ENCODE results near the gene ATXN2. TPM values are rescaled to one million over a fixed set of nuclear protein-coding genes. Genes with fewer than 3 reads are reported as not detected.

The ATXN2 gene
- polyA plus RNA-seq, 1 donor, result 50.2 TPM

DNA sequence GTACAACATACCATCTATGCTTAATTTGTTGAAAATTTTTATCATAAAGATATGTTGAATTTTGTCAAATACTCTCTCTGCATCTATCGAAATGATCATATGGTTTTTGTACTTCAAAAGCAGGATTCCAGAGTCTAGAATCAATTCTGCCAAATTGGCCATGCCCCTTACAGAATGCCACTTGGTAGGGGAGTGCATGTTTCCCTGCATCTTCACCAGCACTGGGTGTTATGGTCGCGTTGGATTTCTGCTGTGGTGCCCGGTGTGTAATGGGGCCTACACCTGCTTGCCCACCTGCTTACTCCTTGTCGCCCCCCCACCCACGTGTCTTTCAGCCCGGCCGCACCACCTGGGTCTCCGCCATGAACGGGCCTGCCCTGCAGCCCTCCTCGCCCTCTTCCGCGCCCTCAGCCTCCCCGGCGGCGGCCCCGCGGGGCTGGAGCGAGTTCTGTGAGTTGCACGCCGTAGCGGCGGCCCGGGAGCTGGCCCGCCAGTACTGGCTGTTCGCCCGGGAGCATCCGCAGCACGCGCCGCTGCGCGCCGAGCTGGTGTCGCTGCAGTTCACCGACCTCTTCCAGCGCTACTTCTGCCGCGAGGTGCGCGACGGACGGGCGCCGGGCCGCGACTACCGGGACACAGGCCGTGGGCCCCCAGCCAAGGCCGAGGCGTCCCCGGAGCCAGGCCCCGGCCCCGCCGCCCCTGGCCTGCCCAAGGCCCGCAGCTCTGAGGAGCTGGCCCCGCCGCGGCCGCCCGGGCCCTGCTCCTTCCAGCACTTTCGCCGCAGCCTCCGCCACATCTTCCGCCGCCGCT, 181.1 kb downstream of the ATXN2 start:
- DNase-seq (ENCODE audit: low read depth), result no peak

DNA sequence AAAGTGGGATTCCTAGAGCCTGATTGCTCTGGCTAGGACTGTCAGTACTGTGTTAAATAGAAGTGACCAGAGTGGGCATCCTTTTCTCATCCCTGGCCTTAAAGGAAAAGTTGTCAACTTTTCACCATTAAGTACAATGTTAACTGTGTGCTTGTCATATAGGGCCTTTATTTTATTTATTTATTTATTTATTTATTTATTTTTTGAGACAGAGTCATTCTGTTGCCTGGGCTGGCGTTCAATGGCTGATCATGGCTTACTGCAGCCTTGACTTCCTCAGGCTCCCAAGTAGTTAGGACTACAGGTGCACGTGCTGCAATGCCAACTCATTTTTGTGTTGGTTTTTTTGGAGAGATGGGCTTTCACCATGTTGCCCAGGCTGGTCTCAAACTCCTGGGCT, 181.8 kb downstream of the ATXN2 start:
- DNase-seq (ENCODE audit: low read depth), result no peak

DNA sequence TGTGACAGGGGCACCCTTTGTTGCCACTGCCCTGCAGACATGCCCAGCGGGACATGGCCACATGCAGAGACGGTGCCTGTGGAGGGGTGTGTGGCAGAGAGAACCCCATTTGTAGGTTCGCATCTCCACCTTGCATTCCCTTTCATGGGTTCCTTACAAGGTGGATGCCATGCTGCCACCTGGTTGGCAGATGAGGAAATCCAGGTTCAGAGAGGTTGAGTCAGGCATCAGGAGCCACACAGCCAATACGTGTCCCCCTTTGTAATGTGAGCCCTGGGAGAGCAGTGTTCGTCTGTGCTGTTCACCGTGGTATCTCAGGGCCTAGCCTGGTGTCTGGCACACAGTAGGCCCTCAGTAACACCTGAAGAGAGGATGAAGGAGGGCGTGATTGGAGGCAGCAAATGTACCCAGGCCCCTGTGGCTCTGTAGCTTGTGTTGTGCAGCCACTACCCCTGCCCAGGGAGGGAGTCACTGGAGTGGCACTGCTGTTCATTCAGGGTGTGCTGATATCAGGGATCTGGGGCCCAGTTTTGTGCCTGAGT, 184.3 kb downstream of the ATXN2 start:
- no peak for DNase-seq (ENCODE audit: low read depth)

DNA sequence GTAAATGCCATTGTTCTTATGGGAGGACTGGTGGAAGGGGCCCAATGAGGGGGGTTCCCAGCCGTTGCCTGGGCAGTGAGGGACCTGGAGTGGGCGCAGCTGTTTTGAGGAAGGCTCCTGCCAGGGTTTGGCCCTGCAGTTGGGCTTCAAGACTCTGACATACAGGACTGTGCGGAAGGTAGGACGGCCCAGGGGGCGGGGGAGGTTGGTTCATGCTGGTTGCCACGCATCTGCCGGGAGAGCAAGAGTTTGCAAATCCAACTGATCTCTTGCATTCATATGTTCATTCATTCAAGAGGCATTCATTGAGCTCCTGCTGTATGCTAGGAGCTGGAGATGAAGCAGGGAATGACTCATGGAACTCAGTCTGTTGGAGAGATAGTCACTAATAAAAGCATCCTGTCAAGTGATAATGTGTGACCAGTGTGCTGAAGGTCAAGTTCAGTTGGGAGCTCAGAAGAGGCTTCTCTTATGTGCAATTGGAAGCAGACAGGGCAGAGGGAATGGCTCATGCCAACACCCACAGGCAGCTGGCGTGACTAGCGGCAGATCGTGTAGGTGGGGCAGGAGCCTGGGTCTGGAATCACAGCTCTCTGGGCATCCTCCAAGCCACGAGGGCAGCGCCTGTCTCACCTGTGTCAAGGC, 185.6 kb downstream of the ATXN2 start:
- no peak for DNase-seq (ENCODE audit: low read depth)

DNA sequence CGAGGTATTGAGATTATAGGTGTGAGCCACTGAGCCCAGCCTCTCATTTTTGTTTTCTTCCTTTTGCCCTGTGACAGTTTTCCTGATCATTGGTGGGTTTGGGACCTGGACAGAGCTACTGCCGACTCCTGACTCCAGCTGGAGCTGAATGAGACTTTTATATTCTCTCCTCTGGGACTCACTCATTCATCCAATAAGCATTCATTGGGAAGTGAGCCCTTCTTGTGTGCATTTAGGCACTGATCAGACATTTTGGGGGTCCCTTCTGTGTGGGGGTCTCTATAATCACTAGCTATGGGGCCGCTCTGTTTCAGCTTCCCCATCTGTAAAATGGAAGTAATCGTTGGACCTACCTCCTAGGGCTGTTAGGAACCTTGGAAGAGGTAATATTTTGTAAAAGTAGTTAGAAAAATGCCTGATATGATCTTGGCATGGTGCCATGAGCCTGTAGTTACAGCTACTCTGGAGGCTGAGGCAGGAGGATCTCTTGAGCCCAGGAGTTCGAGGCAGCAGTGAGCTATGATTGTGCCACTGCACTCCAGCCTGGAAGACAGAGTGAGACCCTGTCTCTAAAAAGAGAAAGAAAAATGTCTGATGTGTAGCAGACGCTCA, 186.2 kb downstream of the ATXN2 start:
- DNase-seq (ENCODE audit: low read depth), result no peak

DNA sequence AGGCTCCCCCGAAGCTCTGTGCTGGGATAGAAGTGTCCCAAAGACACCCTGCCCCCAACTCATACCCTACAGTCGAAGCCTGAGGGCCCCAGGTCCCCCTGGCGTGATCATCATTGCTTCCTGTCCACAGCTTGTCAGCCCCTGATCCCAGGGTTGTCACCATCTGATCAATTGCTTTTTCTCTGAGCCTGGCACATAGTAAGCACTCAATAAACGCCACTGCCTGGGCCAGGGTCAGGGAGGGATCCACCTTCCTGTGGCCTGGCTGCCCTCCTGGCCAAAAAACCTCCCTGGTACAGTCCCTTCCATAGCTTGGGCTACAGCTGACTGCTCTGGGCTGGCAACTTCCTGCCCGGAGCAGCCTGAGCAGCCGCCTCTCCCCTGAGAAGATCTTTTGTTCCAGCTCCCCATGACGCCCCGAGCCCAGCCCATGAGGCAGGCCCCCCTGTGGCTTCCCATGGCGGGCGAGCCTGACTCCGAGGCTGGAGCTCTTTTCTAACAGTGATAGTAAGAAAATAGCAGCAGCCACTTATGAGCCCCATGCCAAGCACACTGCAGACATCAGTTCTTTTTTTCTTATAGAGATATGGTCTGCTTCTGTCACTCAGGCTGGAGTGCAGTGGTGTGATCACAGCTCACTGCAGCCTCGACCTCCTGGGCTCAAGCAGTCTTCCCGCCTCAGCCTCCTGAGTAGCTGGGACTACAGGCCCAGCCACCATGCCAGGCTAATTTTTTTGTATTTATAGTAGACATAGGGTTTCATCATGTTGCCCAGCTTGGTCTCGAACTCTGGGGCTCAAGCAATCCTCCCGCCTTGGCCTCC, 186.9 kb downstream of the ATXN2 start:
- DNase-seq (ENCODE audit: low read depth), result no peak

DNA sequence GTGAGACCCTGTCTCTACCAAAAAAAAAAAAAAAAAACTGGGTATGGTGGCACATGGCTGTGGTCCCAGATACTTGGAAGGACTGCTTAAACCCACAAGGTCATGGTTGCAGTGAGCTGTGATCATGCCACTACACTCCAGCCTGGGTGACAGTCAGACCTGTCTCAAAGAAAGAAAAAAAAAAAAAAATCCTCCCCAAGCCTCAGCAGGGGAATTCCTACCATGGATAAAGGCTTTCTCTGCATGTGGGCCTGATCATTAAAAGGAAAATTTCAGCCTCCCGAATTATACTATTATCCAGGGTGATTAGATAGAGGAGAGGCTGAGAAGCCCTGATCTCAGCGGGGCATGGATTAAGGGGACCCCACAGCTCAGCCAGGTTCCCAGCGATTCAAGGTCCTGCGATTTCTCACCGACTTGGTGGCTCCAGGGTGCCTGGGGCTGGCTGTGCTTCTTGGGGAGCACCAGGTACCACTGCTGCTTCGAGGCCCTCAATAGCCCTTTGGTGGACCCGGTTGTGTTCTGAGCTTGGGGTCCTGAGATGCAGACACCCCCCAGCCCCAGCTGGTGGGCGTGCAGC, 187.8 kb downstream of the ATXN2 start:
- DNase-seq (ENCODE audit: low read depth), result no peak

DNA sequence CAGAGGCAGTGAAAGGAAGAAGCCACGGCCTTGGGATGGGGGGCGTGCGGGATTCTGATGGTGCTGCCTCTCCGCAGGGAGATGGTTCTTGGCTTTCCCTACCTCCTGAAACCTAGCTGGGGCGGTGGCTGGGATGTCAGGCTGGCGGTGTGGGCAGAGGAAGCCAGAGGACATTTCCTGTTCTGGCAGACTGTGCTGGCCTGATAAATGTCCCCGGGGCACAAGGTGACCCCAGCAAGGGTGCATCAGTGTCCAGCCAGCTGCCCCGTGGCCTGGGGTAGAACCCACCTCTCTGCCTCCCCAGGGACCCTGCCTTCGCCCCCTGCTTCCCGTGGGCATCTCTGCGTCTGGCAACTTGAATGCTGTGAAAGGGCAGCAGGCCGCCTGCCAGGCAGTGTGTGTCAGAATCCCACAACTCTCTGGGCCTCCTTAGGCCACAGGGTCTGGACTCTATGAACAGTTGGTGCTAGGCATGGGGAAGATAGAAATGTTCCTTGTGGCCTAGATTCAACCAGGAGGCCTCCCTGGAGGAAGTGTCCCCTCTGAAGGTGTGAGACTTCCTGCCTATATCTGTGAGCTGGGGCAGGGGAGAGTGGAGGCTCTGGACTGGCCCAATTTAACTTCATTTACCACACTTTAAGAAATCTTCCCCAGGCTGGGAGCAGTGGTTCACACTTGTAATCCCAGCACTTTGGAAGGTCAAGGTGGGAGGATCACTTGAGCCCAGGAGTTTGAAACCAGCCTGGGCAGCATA, 188.5 kb downstream of the ATXN2 start:
- DNase-seq (ENCODE audit: low read depth), result no peak

DNA sequence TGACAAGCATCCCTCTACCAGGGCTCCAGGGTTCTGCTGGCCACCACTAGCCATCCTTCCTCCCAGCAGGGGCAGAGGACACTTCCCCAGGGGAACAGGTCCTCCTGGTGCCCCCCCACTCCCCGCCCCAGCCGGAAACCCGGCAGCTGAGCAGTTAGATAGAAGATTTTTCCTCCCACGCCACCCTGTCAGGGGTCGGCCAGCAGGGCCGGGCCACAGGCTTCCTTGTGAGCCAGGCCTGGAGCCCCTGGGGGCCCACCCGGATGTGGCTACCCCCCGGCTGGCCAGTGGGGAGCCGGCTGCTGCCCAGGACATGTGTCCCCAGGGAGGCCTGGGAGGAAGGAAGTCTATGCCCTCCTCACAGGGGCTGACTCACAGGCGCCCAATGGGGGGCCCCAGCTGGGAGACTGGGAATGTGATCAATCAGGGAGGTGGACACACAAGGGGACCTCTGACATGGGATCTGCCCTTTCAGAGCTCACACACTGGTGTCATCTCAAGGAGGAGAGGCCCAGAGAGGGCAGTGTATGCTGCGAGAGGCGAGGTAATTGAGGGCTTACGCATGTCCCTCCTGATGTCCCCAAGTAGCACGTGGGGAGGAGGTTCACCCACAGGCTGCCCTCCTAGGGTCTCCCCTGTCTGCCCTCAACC, 189.2 kb downstream of the ATXN2 start:
- DNase-seq (ENCODE audit: low read depth), result no peak

DNA sequence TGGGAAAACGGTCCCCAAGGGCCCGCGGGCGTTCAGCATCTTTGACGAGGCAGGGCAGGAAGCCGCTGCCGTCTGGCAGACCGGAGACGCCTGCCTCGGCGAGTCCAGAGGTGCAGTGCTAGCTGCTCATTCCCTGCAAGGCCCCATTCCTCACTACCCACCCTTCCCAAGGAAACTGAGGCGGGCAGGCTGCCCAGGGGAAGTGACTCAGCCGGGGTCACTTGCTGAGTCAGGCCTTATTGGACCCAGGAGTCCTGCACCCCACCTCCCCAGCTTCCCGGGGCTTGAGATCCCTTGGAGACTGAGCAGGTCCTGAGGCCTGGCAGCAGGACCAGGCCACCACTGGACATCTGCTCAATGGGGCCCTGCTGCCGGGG, 189.7 kb downstream of the ATXN2 start:
- DNase-seq (ENCODE audit: low read depth), result no peak

DNA sequence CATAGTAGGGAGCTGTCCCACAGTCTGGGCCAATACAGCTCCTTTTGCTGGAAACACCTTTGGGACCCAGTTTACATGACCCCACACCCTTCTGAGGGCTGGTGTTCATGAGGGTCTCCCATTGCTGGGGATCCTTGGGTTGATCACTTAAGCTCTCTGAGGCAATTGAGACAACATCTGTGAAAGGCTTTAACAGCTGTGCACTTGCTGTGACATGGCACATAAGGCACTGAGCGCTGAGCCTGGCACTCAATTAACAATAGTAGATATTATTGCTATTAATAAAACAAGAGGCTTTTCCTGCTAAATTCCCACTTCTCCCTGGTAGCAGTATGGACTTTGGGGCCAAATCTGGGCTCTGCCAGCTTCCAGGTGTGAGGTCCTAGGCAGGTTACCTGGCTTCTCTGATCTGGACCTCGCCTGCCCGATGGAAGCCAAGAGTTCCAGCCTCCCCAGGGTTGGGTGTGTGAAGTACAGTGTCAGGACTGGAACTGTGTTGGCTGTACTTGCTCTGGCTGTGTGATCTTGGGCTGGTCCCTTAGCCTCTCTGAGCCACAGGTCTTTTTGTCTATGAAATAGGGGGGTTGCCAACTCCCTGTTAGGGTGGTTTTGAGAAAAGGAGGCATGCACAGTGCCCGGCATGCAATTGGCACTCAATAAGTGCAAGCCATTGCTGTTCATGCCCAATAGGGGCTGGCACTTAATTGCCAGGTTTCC, 190.3 kb downstream of the ATXN2 start:
- DNase-seq (ENCODE audit: low read depth), result no peak

DNA sequence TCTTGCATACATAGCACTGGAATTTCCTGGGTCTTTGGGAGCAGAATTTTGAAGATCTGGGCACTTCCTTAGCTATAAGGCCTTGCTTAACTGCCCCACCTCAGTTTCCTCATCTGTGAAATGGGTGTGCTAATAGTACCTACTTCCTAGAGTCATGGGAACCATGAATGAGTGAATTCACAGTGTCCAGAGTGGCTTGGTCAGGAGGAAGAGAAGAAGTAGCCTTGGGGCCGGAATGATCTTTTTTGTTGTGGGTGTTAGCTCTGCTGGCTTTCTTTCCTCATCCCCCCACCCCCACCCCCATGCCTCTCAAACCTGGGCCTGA, 191.0 kb downstream of the ATXN2 start:
- DNase-seq (ENCODE audit: low read depth), result no peak

DNA sequence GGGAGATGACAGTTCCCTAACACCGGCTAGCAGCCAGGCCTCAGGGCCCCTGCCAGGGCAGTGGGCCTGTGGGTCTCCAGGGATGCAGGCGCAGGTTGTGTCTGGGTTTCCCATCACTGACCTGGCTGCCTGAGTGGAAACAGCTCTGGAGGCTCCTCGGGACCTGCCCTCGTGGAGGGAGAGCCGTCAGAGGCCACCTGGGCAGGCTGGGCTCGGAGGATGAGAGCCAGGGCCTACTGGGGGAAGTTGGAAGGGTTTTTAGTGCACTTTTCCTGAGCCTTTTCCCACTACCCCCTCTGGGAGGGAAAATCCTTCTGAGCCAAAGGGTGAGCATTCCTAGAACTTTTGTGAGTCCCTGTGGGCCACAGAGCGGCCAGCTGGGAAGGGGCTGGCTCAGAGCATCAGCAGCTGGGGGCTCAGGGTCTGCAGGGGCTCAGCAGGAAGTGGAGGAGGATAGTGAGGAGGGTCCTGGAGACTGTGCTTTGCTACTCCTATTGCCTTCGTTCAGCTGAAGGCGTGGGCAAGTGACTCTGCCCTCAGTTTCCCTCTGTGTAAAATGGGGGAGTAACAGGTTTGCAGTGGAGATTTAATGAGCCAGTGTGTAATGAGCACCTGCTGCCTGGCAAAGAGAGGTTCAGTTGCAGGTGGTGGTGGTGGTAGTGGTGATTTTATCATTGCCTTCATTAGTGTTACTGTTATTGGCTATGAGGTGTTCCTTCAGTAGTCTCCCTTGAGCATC, 191.6 kb downstream of the ATXN2 start:
- no peak for DNase-seq (ENCODE audit: low read depth)

DNA sequence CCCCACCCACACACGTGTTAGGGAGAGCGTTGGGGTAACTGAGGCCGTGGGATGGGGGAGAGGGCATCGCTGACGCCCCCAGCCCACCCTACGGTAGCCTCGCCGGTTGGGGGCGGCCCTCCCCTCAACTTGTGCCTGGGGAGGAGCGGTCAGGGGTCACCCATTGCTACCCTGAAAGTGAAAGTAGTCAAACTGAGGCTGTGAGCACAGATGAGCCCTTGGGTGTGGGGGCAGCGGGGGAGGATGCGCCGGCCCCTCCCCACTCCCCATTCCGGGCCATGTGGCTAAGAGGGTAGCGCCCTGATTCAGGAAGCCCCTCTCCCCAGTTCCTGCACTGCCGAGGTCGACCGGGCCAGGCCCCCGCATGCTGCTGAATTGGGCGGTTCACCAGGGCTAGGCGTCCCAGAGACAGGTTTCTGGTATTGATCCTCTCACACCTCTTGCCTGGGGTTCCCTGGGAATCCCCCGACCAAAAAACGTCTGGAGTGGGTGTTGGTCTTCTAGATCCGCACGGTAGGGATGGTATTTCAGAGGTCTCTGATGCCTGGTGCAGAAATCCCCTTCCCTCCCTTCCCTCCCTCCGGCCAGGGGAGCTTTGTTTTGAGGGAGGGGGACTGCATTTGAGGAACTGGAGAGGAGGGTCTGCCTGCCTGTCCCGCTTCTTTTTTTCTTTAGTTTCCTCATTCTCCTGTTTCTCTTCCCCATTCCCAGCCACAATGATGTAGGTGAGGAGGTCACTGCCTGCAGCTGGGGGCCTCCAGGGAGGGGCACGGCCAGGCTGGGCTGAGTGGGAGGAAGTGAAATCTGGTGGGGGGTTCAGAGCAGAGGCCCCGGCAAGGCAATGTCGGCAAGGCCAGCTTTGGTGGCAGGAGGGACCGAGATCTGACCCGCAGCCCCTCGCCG, 192.4 kb downstream of the ATXN2 start:
- no peak for DNase-seq (ENCODE audit: low read depth)

DNA sequence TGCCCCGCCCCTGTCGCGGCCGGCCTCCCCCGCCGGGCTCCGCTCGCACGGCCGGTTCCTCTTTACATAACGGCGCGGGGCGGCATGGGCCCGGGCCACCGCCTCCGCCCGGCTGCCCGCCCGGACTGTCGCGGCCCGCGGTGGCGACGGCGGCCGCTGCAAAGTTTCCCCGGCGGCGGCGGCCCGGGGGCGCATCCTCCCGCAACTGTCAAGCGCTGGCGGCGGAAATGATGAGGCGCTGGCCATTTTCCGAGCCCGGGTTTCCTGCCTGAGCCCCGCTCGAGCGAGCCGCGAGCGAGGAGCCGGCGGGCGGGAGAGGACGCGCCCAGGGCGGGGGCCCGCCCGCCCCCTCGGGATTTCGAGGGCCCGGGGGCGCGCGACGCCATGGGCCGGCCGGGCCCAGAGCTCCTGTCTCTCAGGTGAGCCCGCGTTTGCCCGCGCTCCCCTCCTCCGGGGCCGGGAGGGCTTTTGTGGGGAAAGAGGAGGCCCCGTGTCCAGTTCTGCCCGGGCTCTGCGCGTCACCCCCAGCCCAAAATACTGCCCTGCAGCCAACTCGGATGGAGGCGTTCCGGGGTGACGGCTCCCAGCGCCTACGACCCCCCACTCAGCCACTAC, 193.1 kb downstream of the ATXN2 start, which contains the start of gene SH2B3:
SH2B3 (plus strand) TSS at position 65 of the 615 bp plus-strand sequence. CDS start 12,223 bp downstream, outside the sequence.
- DNase-seq (ENCODE audit: low read depth), result no peak

DNA sequence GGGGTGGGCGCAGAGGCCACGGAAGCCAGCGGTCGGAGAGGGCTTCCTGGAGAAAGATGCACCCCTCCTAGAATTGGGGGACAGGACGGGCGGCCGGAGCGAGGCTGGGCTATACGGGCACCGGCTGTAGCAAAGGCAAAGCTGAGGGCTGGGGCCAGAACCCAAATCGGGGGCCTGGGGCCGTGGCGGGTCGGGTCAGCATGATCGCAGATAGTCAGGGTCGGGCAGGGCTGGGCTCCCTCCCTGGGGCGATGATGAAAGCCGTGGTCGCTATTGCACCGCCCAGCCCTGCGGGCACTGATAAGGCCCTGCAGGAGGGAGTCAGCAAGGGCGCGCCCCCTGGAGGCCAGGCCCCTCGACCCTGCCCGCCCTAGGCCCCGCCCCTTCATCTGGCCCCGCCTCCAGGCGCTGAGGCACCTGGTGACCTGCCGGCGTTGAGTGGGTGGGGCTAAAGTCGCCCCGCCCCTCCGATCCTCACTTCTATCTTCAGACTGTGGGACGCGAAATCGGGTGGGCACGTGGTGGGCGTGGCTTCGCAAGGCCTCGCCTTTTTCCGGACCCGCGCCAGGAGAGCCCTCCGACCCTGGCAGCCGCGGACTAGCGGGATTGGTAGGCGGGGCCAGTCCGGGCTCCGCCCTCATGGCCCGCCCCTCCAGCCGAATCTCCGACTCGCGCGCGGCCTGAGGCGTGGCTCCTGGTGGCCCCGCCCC, 193.8 kb downstream of the ATXN2 start:
- no peak for DNase-seq (ENCODE audit: low read depth)

Measured in forelimb muscle (tissue), 1 donor.